MM.1S (cell line): ENCODE measurements around the gene PIGQ.

Experiments
- DNase-seq: peaks from one replicate; pipeline ENCODE4 v3.0.0-alpha.2; 2015
- H2AFZ ChIP-seq: fragments of 300-600 bp; sonication (generic); 2 replicates; pipeline ENCODE4 v1.6.0; 2016; ENCODE audit warnings: antibody characterized with exemption, low read length
- H3F3A ChIP-seq: fragments of 300-600 bp; sonication (generic); 2 replicates; pipeline ENCODE4 v1.6.1; 2016; ENCODE audit warnings: mild to moderate bottlenecking, antibody characterized with exemption, low read length, moderate library complexity, mixed read lengths; ENCODE audit not compliant: insufficient read depth
- H3K27ac ChIP-seq: fragments of 300-600 bp; sonication (generic); 2 replicates; pipeline ENCODE4 v1.5.1; 2016; ENCODE audit warnings: mild to moderate bottlenecking, low read length
- H3K27me3 ChIP-seq: fragments of 300-600 bp; sonication (generic); replicated peaks from 2 replicates; pipeline ENCODE4 v1.6.0; 2016; ENCODE audit warnings: low read length; ENCODE audit not compliant: insufficient read depth
- H3K36me3 ChIP-seq: fragments of 300-600 bp; sonication (generic); replicated peaks from 2 replicates; pipeline ENCODE4 v1.6.1; 2016; ENCODE audit warnings: mild to moderate bottlenecking, low read length, mixed read lengths; ENCODE audit not compliant: insufficient read depth
- H3K4me1 ChIP-seq: fragments of 300-600 bp; sonication (generic); 2 replicates; pipeline ENCODE4 v1.6.1; 2016; ENCODE audit warnings: low read length, mixed read lengths
- H3K4me2 ChIP-seq: fragments of 300-600 bp; sonication (generic); 2 replicates; pipeline ENCODE4 v1.6.0; 2016; ENCODE audit warnings: low read depth, low read length
- H3K4me3 ChIP-seq: fragments of 300-600 bp; sonication (generic); 2 replicates; pipeline ENCODE4 v1.5.1; 2016; ENCODE audit warnings: low read length, mixed read lengths
- H3K79me2 ChIP-seq: fragments of 300-600 bp; sonication (generic); 2 replicates; pipeline ENCODE4 v1.6.1; 2016; ENCODE audit warnings: mixed run types, low read length, mixed read lengths
- H3K9ac ChIP-seq: fragments of 300-600 bp; sonication (generic); 2 replicates; pipeline ENCODE4 v1.6.1; 2016; ENCODE audit warnings: low read length, mixed read lengths
- H3K9me2 ChIP-seq: fragments of 300-600 bp; sonication (generic); replicated peaks from 2 replicates; pipeline ENCODE4 v1.6.1; 2016; ENCODE audit warnings: mild to moderate bottlenecking, low read length, mixed read lengths; ENCODE audit not compliant: insufficient read depth
- H3K9me3 ChIP-seq: fragments of 300-600 bp; sonication (generic); replicated peaks from 2 replicates; pipeline ENCODE4 v1.6.1; 2016; ENCODE audit warnings: mild to moderate bottlenecking, low read length, mixed read lengths; ENCODE audit not compliant: insufficient read depth
- H4K20me1 ChIP-seq: fragments of 300-600 bp; sonication (generic); 2 replicates; pipeline ENCODE4 v1.6.1; 2016; ENCODE audit warnings: mild to moderate bottlenecking, low read length, moderate library complexity, mixed read lengths; ENCODE audit not compliant: insufficient read depth
- CTCF ChIP-seq: fragments of 300-600 bp; sonication (generic); IDR thresholded peaks from 2 replicates; pipeline ENCODE4 v1.5.1; 2016; ENCODE audit warnings: antibody characterized with exemption, low read length, mixed read lengths
- EZH2 ChIP-seq: fragments of 300-600 bp; sonication (generic); optimal IDR thresholded peaks from 2 replicates; pipeline ENCODE3; 2017; ENCODE audit warnings: low read depth, mild to moderate bottlenecking, antibody characterized with exemption, low read length, mixed read lengths
- EZH2phosphoT487 ChIP-seq: fragments of 300-600 bp; sonication (generic); IDR thresholded peaks from 2 replicates; pipeline ENCODE4 v1.6.1; 2018; ENCODE audit warnings: antibody characterized with exemption, low read length

Gene PIGQ

GRCh38 chr16:554640-555365 lies 15.0 kb upstream of the PIGQ start:
- DNase-seq: no peak
- Histone ChIP-seq H3K9me2 (no peaks in the 10 kb centered on the region), H3F3A (no peaks in the 10 kb centered on the region), H4K20me1 (no peaks in the 10 kb centered on the region), H3K79me2 (no peaks in the 10 kb centered on the region), H2AFZ (no peak overlapping the region), H3K27ac (no peak overlapping the region), H3K36me3 (no peaks in the 10 kb centered on the region), H3K4me2 (no peak overlapping the region), H3K27me3 (peaks cover 38% of the 10 kb centered on the region), H3K4me3 (no peak overlapping the region), H3K9ac (no peak overlapping the region), H3K4me1 (no peaks in the 10 kb centered on the region), H3K9me3 (no peaks in the 10 kb centered on the region)
- TF ChIP-seq EZH2 (no peak), CTCF (no peak), EZH2phosphoT487 (no peak)

- H3K36me3 ChIP-seq: no peaks in the 10 kb centered on the region
- H3K27me3 ChIP-seq: peaks cover 40% of the 10 kb centered on the region
- TF ChIP-seq EZH2phosphoT487 (no peak), EZH2 (no peak), CTCF (no peak)
- H4K20me1 ChIP-seq: no peaks in the 10 kb centered on the region
- H3K4me1 ChIP-seq: no peaks in the 10 kb centered on the region
- no peaks in the 10 kb centered on the region for H3K79me2 ChIP-seq
- H3K9me2 ChIP-seq: no peaks in the 10 kb centered on the region
- no peak overlapping the region for H3K27ac ChIP-seq
- H3K9ac ChIP-seq: no peak overlapping the region
- no peaks in the 10 kb centered on the region for H3K9me3 ChIP-seq
- DNase-seq: no peak
- H3K4me2 ChIP-seq: no peak overlapping the region
- no peak overlapping the region for H2AFZ ChIP-seq
- H3K4me3 ChIP-seq: no peak overlapping the region
- no peaks in the 10 kb centered on the region for H3F3A ChIP-seq
Observed at GRCh38 chr16:555528-556473, 14.0 kb upstream of the PIGQ start.

GRCh38 chr16:556474-557173 lies 13.1 kb upstream of the PIGQ start:
- Histone ChIP-seq H4K20me1 (no peaks in the 10 kb centered on the region), H3K27me3 (peaks cover 48% of the 10 kb centered on the region), H3K36me3 (no peaks in the 10 kb centered on the region), H3K9ac (no peak overlapping the region), H3F3A (no peaks in the 10 kb centered on the region), H3K4me1 (no peaks in the 10 kb centered on the region), H3K4me3 (no peak overlapping the region), H3K4me2 (no peak overlapping the region), H3K9me3 (no peaks in the 10 kb centered on the region), H2AFZ (no peak overlapping the region), H3K79me2 (no peaks in the 10 kb centered on the region), H3K9me2 (no peaks in the 10 kb centered on the region), H3K27ac (no peak overlapping the region)
- TF ChIP-seq CTCF: no peak
- TF ChIP-seq EZH2: no peak
- TF ChIP-seq EZH2phosphoT487: no peak
- DNase-seq: no peak
